GM21723 (cell line): ENCODE data around the gene SLC25A41.

Experiments used
- ATAC-seq: cut with Tn5 transposase; IDR thresholded peaks from one replicate; pipeline ENCODE4 v1.9.1; 2021; ENCODE audit warnings: mild to moderate bottlenecking, moderate library complexity; ENCODE audit not compliant: unreplicated experiment

Gene SLC25A41

GRCh38 chr19:6376512-6377190 is 56.9 kb downstream of the SLC25A41 start:
- ATAC-seq: no peak
